WI38 (cell line): Measurements from ENCODE around the gene C12orf76.

Experiments
- H3K4me3 ChIP-seq: 2 replicates; pipeline ENCODE4 v1.5.1; 2011; ENCODE audit warnings: low read depth, mild to moderate bottlenecking, control low read depth, low read length
- CTCF ChIP-seq: IDR thresholded peaks from 2 replicates; pipeline ENCODE4 v1.5.1; 2012; ENCODE audit warnings: low read depth, mild to moderate bottlenecking, control low read depth, low read length

Gene C12orf76

GRCh38 chr12:110002676-110003515 lies 45.4 kb downstream of the C12orf76 start:
- H3K4me3 ChIP-seq = no peak overlapping the region; the same call in 1 of the 2 replicates
- TF ChIP-seq CTCF = no peak

GRCh38 chr12:110001596-110001995 lies 46.7 kb downstream of the C12orf76 start:
- H3K4me3 ChIP-seq = peak overlapping the region; percentile 78
- TF ChIP-seq CTCF = no peak

- TF ChIP-seq CTCF = no peak
Measured at GRCh38 chr12:109999983-110000505, 48.3 kb downstream of the C12orf76 start.

GRCh38 chr12:109999649-109999971 lies 48.7 kb downstream of the C12orf76 start:
- no peak for TF ChIP-seq CTCF
- peak overlapping the region; percentile 78 for H3K4me3 ChIP-seq

More at GRCh38 chr12:109999983-110000505, 48.3 kb downstream of the C12orf76 start:
- H3K4me3 ChIP-seq = peak overlapping the region; percentile 78

GRCh38 chr12:109998904-109999648 lies 49.2 kb downstream of the C12orf76 start, which contains the start of gene ANKRD13A:
Gene ANKRD13A, plus strand, starts transcription at chr12:109999430. Its CDS starts 259 bp downstream, at chr12:109999689.
- peak within 1 kb of the TSS; percentile 78 for H3K4me3 ChIP-seq
- no peak for TF ChIP-seq CTCF

GRCh38 chr12:109998241-109998903 lies 50.0 kb downstream of the C12orf76 start:
- TF ChIP-seq CTCF = no peak
- peak overlapping the region; percentile 78 for H3K4me3 ChIP-seq
